HG03103 (cell line): ENCODE results near the gene ANK2.

Experiments
- ATAC-seq: cut with Tn5 transposase; IDR thresholded peaks from one replicate; pipeline ENCODE4 v1.9.1; 2021; ENCODE audit warnings: low read depth; ENCODE audit not compliant: unreplicated experiment

The ANK2 gene

GRCh38 chr4:113049421-113050370 lies at the start of gene ANK2:
Gene ANK2 (plus strand): TSS chr4:113049653. CDS start chr4:113049729, 76 bp downstream.
- ATAC-seq: no peak

- no peak for ATAC-seq
Measured at GRCh38 chr4:113003841-113004240, 45.6 kb upstream of the ANK2 start.

GRCh38 chr4:113004655-113005054 lies 44.8 kb upstream of the ANK2 start:
- no peak for ATAC-seq

GRCh38 chr4:113006632-113007031 lies 42.8 kb upstream of the ANK2 start:
- no peak for ATAC-seq

GRCh38 chr4:113007151-113007550 lies 42.3 kb upstream of the ANK2 start:
- no peak for ATAC-seq

GRCh38 chr4:113008135-113008534 lies 41.3 kb upstream of the ANK2 start:
- no peak for ATAC-seq

GRCh38 chr4:113008716-113009115 lies 40.7 kb upstream of the ANK2 start:
- no peak for ATAC-seq

- no peak for ATAC-seq
Measured at GRCh38 chr4:113009461-113009860, 40.0 kb upstream of the ANK2 start.

GRCh38 chr4:113012122-113012725 lies 37.2 kb upstream of the ANK2 start:
- no peak for ATAC-seq

GRCh38 chr4:113012786-113013185 lies 36.7 kb upstream of the ANK2 start:
- ATAC-seq: no peak

GRCh38 chr4:113013751-113014150 lies 35.7 kb upstream of the ANK2 start:
- ATAC-seq: no peak

GRCh38 chr4:113016377-113016776 lies 33.1 kb upstream of the ANK2 start:
- ATAC-seq: no peak

GRCh38 chr4:113020966-113021365 lies 28.5 kb upstream of the ANK2 start:
- no peak for ATAC-seq

- no peak for ATAC-seq
Measured at GRCh38 chr4:113024388-113024787, 25.1 kb upstream of the ANK2 start.

GRCh38 chr4:113025416-113025815 lies 24.0 kb upstream of the ANK2 start:
- no peak for ATAC-seq

- ATAC-seq: no peak
Measured at GRCh38 chr4:113026556-113026955, 22.9 kb upstream of the ANK2 start.

- no peak for ATAC-seq
Measured at GRCh38 chr4:113028074-113028473, 21.4 kb upstream of the ANK2 start.

GRCh38 chr4:113031212-113031611 lies 18.2 kb upstream of the ANK2 start:
- ATAC-seq: no peak

GRCh38 chr4:113040793-113041192 lies 8.7 kb upstream of the ANK2 start:
- ATAC-seq: no peak

GRCh38 chr4:113042502-113042901 lies 7.0 kb upstream of the ANK2 start:
- no peak for ATAC-seq

GRCh38 chr4:113043591-113043990 lies 5.9 kb upstream of the ANK2 start:
- ATAC-seq: no peak

GRCh38 chr4:113050371-113050755 lies 910 bp downstream of the ANK2 start:
- no peak for ATAC-seq
